ENCODE measurements around the gene COX4I1. TPM values are rescaled to one million over a fixed set of nuclear protein-coding genes. Genes with fewer than 3 reads are reported as not detected.

The COX4I1 gene
- total RNA-seq, 2 donors from 2014 or later = 436 to 471 TPM

DNA sequence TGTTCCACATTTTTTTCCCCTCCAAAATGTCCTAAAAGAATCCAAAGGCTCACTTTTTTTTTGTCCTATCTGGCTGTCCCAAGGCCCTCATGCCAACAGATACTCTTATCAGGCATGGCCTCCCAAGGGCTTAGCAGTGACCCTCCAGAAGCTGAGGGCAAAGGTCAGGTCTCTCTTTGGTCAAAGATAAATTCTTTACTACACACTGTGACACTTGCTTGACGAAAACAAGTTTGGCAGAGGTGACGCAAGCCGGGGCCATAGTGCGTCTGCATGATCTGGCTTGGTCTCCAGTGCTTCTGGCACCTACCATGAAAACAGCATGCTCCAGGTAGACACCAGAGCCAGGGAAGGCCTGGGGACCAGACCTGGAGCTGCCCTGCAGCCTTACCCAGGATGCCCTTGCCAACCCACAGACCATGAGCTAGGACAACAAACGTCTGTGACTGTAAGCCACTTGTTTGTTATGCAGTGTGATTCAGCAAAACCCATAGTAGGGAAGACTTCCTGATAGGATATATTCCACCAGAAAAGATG, 50.9 kb downstream of the COX4I1 start:
- H3K4me1 ChIP-seq (ENCODE audit: control insufficient read depth, insufficient read depth, low read length) = no peaks in the 10 kb centered on the region
- H3K4me1 Mint-ChIP-seq = peaks cover 4% of the 10 kb centered on the region
- 88 to 100% methylated on average over 1 to 5 of the region's 5 CpGs for WGBS, 2 experiments (ENCODE audit: insufficient coverage in 1 of 2, insufficient read length in 1 of 2)
- no peak overlapping the region for H3K27ac ChIP-seq (ENCODE audit: low read depth, low read length)
- TF ChIP-seq, protein P1, sequence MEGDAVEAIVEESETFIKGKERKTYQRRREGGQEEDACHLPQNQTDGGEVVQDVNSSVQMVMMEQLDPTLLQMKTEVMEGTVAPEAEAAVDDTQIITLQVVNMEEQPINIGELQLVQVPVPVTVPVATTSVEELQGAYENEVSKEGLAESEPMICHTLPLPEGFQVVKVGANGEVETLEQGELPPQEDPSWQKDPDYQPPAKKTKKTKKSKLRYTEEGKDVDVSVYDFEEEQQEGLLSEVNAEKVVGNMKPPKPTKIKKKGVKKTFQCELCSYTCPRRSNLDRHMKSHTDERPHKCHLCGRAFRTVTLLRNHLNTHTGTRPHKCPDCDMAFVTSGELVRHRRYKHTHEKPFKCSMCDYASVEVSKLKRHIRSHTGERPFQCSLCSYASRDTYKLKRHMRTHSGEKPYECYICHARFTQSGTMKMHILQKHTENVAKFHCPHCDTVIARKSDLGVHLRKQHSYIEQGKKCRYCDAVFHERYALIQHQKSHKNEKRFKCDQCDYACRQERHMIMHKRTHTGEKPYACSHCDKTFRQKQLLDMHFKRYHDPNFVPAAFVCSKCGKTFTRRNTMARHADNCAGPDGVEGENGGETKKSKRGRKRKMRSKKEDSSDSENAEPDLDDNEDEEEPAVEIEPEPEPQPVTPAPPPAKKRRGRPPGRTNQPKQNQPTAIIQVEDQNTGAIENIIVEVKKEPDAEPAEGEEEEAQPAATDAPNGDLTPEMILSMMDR (conservative IDR thresholded peaks at IDR 0.05) = no peak
- H3K9ac ChIP-seq (ENCODE audit: extremely low read depth, low read length, poor library complexity, severe bottlenecking) = no peak overlapping the region
- no peaks in the 10 kb centered on the region for H3K36me3 Mint-ChIP-seq (ENCODE audit: low read depth)
- H3K9me3 ChIP-seq (ENCODE audit: control insufficient read depth, low read length) = peaks cover 5% of the 10 kb centered on the region
- H3K27me3 ChIP-seq (ENCODE audit: control insufficient read depth, insufficient read depth, low read length, poor library complexity, severe bottlenecking) = no peaks in the 10 kb centered on the region
- H3K36me3 ChIP-seq (ENCODE audit: control insufficient read depth, insufficient read depth, low read length) = no peaks in the 10 kb centered on the region
- H3K4me3 Mint-ChIP-seq = no peak overlapping the region
- peaks cover 1% of the 10 kb centered on the region for H3K27me3 Mint-ChIP-seq (ENCODE audit: insufficient read depth)
- peak; percentile 38 for DNase-seq
- no peak overlapping the region for H3K27ac Mint-ChIP-seq
- no peak overlapping the region for H3K4me3 ChIP-seq (ENCODE audit: low read length)
- H3K9me3 Mint-ChIP-seq = no peaks in the 10 kb centered on the region

DNA sequence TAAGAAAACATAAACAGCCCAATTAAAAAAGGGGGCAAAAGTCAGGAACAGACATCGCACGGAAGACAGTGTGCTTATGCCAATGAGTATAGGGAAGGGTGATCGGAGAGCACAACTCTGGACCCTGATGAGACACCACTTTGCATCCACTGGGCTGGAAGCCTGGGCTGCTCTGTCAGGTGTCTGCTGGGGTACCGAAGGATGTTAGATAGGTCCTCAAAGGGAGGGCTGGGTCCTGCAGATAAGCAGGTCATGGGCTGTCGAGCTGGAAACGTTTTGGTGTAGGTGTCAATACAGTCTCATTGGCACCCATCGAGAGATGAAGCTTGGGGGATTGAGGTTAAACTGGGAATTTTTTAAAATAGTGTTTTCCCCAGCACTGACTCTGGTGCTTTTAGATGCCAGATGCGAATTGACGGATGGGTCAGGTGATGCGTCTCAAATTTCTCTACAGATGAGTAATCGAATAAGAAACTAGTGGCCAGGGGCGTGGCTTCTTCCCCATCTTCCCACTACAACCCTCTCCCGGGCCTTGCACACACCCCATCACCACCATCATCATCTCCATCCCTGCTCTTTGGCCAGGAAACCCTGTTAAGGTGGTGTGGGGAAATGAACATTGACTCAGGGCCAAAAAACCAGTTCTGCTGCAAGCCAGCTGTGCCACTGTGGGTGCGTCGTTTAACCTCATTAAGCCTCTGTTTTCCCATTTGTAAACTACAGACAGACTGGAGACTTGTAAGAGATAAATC, 51.7 kb downstream of the COX4I1 start:
- no peaks in the 10 kb centered on the region for H3K27me3 ChIP-seq (ENCODE audit: control insufficient read depth, insufficient read depth, low read length, poor library complexity, severe bottlenecking)
- H3K4me1 Mint-ChIP-seq = peaks cover 4% of the 10 kb centered on the region
- H3K4me3 ChIP-seq (ENCODE audit: low read length) = no peak overlapping the region
- peaks cover 5% of the 10 kb centered on the region for H3K9me3 ChIP-seq (ENCODE audit: control insufficient read depth, low read length)
- peak; percentile 38 for DNase-seq
- WGBS, 2 experiments (ENCODE audit: insufficient coverage in 1 of 2, insufficient read length in 1 of 2) = 92 to 93% methylated on average over 8 to 15 of the region's 15 CpGs
- H3K9ac ChIP-seq (ENCODE audit: extremely low read depth, low read length, poor library complexity, severe bottlenecking) = no peak overlapping the region
- H3K4me3 Mint-ChIP-seq = no peak overlapping the region
- no peaks in the 10 kb centered on the region for H3K36me3 Mint-ChIP-seq (ENCODE audit: low read depth)
- H3K9me3 Mint-ChIP-seq = no peaks in the 10 kb centered on the region
- peaks cover 3% of the 10 kb centered on the region for H3K27me3 Mint-ChIP-seq (ENCODE audit: insufficient read depth)
- H3K4me1 ChIP-seq (ENCODE audit: control insufficient read depth, insufficient read depth, low read length) = no peaks in the 10 kb centered on the region
- TF ChIP-seq, protein P1 (conservative IDR thresholded peaks at IDR 0.05) = no peak
- no peak overlapping the region for H3K27ac ChIP-seq (ENCODE audit: low read depth, low read length)
- no peak overlapping the region for H3K27ac Mint-ChIP-seq
- H3K36me3 ChIP-seq (ENCODE audit: control insufficient read depth, insufficient read depth, low read length) = no peaks in the 10 kb centered on the region

DNA sequence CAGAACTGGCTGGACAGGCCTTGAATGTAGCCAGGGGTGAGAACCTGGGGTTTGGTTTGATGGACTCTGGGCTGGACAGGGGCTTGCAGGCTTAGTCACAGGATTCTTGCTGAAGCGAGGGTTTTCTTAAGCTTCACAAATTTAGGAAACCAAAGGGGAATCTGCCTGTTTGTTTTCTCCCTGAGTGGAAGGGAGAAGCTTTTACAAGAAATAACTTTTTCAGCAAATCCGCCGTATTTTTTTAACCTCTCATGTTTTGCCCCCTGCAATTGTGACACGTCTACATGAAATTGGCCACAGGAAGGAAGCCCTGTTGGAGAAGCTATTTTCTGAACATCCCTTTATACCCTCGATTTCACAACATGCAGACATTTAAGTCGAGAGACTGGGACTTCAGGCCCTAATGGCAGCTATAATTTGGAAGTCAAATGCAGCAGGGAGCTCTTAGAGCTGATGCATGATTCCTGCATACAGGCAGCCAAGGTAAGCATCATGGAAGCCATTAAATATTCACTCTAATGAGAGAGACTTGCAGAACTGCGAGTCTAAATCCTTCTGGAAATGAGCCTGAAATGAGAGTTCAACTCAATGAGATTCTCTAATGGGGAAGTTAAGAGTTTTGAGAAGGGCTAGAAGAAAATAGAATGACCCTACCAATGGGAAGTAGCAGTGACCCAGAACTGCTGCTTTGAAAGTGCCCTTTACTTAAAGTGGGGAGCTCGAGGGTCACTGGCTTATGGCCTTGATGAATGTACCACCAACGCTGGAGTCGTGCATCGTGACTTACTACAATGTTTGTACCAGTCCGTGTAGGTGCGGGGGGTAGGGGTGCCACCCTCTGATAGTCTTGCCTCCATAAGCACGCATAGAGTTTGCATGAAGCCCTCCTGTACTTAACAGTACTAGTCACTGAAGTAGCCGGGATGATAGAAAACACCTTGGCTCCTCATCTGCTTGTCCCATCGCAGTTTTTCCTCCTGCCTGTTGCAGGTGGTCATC, 54.4 kb downstream of the COX4I1 start:
- H3K4me1 Mint-ChIP-seq = peaks cover 4% of the 10 kb centered on the region
- Histone ChIP-seq H3K4me3 (ENCODE audit: low read length) (no peak overlapping the region), H3K9ac (ENCODE audit: extremely low read depth, low read length, poor library complexity, severe bottlenecking) (no peak overlapping the region), H3K36me3 (ENCODE audit: control insufficient read depth, insufficient read depth, low read length) (no peaks in the 10 kb centered on the region), H3K27me3 (ENCODE audit: control insufficient read depth, insufficient read depth, low read length, poor library complexity, severe bottlenecking) (no peaks in the 10 kb centered on the region), H3K4me1 (ENCODE audit: control insufficient read depth, insufficient read depth, low read length) (no peaks in the 10 kb centered on the region), H3K9me3 (ENCODE audit: control insufficient read depth, low read length) (peaks cover 5% of the 10 kb centered on the region), H3K27ac (ENCODE audit: low read depth, low read length) (no peak overlapping the region)
- no peaks in the 10 kb centered on the region for H3K9me3 Mint-ChIP-seq
- no peaks in the 10 kb centered on the region for H3K36me3 Mint-ChIP-seq (ENCODE audit: low read depth)
- no peak for DNase-seq
- WGBS, 2 experiments (ENCODE audit: insufficient coverage in 1 of 2, insufficient read length in 1 of 2) = 86 to 89% methylated on average over 16 of the region's 16 CpGs
- H3K4me3 Mint-ChIP-seq = no peak overlapping the region
- no peak overlapping the region for H3K27ac Mint-ChIP-seq
- peaks cover 4% of the 10 kb centered on the region for H3K27me3 Mint-ChIP-seq (ENCODE audit: insufficient read depth)
- TF ChIP-seq, protein P1 (conservative IDR thresholded peaks at IDR 0.05) = no peak

All from endodermal cell (in vitro differentiated cells).